Gastroesophageal sphincter (tissue), 3 donors: ENCODE measurements around the gene TMTC1.

Experiments
- CTCF ChIP-seq, 4 experiments: fragments of 200-600 bp in 2 of 4; fragments of 450-650 bp in 2 of 4; sonication (generic) in 1 of 4; IDR thresholded peaks; one replicate each; pipeline ENCODE4 v1.5.1; 2017 to 2019; ENCODE audit warnings: antibody characterized with exemption in 4 of 4, mild to moderate bottlenecking in 2 of 4, moderate library complexity in 2 of 4
- POLR2A ChIP-seq, 2 donors: fragments of 450-650 bp; IDR thresholded peaks; one replicate each; pipeline ENCODE4 v1.6.1; 2017; ENCODE audit warnings: antibody characterized with exemption in 2 of 2, mild to moderate bottlenecking in 2 of 2, moderate library complexity in 1 of 2

GRCh38 chr12:29695800-29696199 lies 87.9 kb downstream of the TMTC1 start:
- TF ChIP-seq CTCF (IDR thresholded peaks at IDR 0.05): no peak
- no peak for TF ChIP-seq POLR2A (IDR thresholded peaks at IDR 0.05)
